ENCODE data around the gene ATP2A2.

The ATP2A2 gene

GRCh38 chr12:110262442-110263388 lies 18.3 kb upstream of the ATP2A2 start:
- FAIRE-seq, result no peak

GRCh38 chr12:110266381-110266960 lies 14.6 kb upstream of the ATP2A2 start:
- no peak for FAIRE-seq

- no peak for FAIRE-seq
Measured at GRCh38 chr12:110266980-110267620, 13.9 kb upstream of the ATP2A2 start.

- FAIRE-seq, result no peak
Measured at GRCh38 chr12:110269622-110270124, 11.4 kb upstream of the ATP2A2 start.

DNA sequence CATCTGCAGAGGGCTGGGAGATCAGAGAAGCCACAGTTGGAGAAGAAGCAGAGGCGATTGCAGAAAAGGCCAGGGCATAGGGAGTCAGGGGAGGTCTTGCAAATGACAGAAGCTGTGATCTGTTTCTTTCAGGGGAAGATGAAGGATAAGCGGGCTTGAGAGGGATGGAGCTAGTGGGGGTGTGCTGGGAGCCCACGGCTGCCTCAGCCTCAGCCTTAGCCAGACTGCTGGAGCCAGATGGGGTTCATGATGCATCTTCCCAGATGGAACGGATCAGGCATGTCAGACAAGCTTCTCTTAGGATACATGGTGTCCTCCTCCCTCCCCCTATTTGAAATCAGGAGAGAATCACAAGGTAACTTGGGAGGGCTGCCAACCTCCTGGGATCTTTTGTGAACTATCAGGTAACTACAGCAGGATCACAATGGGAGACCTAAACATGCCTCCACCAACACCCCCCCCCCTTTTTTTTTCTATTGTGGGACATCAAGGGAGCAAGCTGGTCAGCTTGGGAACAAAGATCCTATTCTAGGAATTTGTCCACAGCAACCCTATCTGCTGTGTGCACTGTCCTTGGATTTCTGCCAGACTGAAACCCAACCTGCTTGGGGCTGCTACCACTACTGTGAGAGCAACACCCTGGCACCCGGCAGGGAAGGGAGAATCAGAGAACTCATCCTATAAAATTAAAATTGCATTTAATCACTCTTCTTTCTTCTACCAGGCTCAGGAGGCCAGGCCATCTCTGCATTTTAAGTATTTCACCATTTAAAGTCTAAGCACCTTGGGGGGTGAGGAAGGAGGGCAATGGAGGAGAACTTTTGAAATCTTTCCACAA lies 10.7 kb upstream of the ATP2A2 start:
- FAIRE-seq, result no peak

DNA sequence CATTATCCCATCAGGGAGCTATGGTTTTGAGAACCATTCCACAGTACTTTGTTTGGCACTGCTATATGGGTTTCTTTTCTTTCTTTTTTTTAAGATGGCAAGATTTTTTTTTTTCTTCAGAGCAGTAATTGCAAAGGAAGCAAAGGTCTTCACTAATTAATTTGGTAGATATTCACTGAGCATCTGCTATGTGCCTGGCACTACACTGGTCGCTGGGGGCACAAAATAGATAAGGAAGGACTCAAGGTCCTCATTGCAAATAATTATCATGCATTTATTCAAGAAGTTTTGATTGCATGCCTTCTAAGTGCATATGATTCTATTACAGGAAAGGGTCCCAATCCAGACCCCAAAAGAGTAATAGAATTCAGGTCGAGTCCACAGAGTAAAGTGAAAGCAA lies 10.0 kb upstream of the ATP2A2 start:
- no peak for FAIRE-seq

DNA sequence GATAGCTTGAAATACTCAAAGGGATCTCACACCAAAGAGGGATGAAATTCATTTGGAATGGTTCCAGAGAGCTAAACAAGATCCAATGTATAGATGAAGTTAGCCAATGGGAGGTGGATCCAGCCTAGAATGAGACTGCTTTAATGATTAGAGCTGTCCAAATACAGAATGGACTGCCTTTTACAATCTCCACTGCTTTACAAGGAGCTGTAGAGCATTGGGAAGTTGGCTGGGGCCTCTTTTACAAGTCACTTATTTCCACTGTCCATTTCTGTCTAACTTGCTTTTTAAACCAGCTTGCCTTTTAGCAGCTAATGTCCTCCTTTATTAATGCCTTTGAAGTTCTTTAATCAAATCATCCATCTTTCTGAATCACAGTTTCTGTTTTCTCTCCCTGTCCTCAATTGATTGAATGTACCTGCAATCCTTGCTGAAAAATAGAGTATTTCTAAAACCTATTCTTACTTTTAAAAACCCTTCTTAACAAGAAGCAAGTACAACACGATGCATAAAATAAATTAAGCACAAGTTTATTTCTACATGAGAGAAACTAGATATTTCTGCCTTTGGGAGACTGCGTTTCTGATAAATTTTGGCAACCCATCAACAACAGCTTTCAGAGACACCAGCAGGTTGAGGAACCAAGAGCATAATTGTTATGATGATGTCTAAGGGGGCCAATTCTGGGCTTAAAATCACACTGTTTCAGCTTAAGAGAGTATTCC lies 3.4 kb upstream of the ATP2A2 start:
- no peak for FAIRE-seq

DNA sequence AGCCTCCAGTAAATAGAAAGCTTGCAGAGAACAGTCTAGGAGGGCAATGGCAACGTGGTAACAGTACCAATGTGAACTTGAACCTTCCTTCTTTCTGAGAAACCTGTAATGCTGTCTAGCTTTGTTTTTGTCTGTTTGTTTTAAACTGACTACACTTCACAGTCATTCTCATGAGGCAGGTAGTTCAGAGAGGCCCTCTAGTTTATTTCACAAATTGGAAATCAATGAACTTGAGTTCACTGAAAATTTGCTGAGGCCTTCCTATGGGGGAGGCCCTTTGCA lies 2.9 kb upstream of the ATP2A2 start:
- no peak for FAIRE-seq

- no peak for FAIRE-seq
Measured at GRCh38 chr12:110279566-110280375, 1.3 kb upstream of the ATP2A2 start.

DNA sequence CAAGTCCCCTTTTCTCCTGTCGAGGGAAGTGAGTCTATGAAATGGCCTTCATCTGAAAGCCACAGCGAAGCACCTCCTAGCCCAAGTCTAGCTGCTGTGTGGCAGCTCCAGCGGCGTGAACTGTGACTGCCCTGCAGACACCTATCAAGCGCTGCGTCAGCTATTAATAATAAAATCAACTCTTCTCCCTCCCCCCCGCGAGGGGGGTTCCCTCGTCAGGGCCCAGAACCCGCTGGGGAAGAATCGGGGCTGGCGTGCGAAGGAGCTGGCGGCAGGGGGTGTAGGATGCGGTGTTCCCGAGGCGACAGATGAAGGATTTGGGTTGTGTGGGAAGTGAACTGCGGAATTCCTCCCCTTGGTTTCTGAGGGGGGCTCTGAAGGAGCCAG lies 662 bp upstream of the ATP2A2 start:
- no peak for FAIRE-seq

GRCh38 chr12:110281549-110282299 lies 677 bp downstream of the ATP2A2 start:
- no peak for FAIRE-seq

GRCh38 chr12:110282300-110282860 lies 1.3 kb downstream of the ATP2A2 start:
- no peak for FAIRE-seq

DNA sequence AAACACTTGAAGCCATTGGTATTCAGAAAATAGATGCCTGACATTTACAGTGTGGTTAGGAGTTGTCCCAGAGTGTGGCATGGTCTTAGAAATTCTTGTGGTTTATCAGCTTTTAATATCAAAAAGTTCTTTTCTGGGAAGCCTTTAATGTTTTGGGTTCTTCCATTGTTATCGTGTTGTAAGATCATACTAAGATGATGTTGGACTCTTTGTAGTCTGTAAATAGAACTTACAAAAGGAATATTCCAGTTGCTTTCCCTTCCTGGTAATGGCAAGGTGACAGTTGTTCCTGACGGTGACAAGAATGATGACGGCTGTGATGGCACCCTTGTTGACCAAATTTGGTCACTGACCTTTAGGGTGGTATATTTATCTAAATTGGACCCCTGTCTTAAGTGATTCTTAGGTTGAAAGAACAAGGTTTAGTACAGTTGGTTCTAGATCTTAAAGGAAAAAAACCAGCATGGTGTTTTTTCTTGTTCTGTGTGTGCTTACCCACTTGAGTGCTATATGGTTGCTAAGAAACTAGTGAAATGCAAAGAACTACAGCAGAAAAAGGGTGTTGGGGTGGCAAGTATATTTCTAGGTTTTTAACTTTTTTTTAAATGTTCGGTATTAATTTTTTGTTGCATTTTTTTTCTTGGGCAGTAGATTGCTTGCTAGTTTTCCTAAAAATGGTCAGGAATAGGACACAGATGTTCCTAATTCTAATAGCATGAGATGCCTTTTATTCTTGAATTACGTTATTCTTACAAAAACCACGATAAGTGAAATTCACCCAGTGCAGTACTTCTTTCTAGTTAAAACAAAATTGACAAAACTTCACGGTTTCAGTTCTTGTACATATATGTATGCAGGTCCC lies 2.1 kb downstream of the ATP2A2 start:
- no peak for FAIRE-seq

- no peak for FAIRE-seq
Measured at GRCh38 chr12:110284597-110284996, 3.5 kb downstream of the ATP2A2 start.

GRCh38 chr12:110286623-110287022 lies 5.6 kb downstream of the ATP2A2 start:
- no peak for FAIRE-seq

GRCh38 chr12:110287986-110288385 lies 6.9 kb downstream of the ATP2A2 start:
- FAIRE-seq, result no peak

DNA sequence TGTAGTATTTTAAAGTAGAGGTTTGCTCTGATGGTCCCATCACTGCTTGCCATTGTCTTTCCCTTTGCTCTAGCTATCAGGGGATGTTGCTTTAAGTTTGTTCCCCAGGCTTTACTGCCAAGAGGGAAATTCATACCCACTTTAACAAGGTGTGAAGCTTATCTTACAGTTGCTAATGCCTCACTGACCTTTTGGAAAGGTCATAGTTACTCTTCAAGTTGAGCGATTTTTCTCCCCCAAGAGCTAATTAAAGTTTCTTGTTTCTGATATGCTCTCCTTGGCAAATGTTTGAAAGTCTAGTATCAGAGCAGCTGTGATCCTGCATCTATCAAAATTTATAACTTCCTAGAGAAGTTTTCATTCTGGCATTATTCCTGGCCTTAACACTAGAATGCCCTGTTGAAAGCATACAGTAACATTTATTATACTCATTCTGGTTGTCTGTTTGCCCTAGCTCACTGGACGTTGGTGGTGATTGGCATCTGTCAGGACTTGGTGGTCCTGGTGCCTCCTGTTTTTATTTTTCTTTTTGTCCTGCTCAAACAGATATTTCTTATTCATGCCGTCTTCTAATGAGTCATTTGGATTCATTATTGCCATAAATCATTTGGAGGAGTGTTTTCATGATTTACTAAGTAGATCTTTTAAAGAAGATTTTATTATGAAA lies 8.1 kb downstream of the ATP2A2 start:
- FAIRE-seq, result no peak

GRCh38 chr12:110289711-110290078 lies 8.6 kb downstream of the ATP2A2 start:
- no peak for FAIRE-seq
